IPS-20b (cell line): Measurements from ENCODE around the gene PLEKHH3.

ENCODE experiments used
- H3K27ac ChIP-seq: one replicate; pipeline ENCODE4 v1.5.1; 2013; ENCODE audit warnings: low read length
- H3K27me3 ChIP-seq: 2 replicates; pipeline ENCODE4 v1.6.1; 2013; ENCODE audit warnings: mild to moderate bottlenecking, low read length, inconsistent platforms; ENCODE audit not compliant: insufficient read depth
- H3K36me3 ChIP-seq: 2 replicates; pipeline ENCODE4 v1.6.1; 2013; ENCODE audit warnings: low read depth, mild to moderate bottlenecking, inconsistent platforms, low read length, moderate library complexity; ENCODE audit not compliant: insufficient read depth
- H3K4me1 ChIP-seq: 2 replicates; pipeline ENCODE4 v1.6.1; 2013; ENCODE audit warnings: mild to moderate bottlenecking, control low read depth, inconsistent platforms, low read length, moderate library complexity; ENCODE audit not compliant: insufficient read depth
- H3K4me3 ChIP-seq: 2 replicates; pipeline ENCODE4 v1.5.1; 2013; ENCODE audit warnings: mild to moderate bottlenecking, low read length, inconsistent platforms
- H3K9ac ChIP-seq: 2 replicates; pipeline ENCODE4 v1.6.1; 2013; ENCODE audit warnings: low read depth, mild to moderate bottlenecking, inconsistent platforms, low read length, moderate library complexity
- H3K9me3 ChIP-seq: 2 replicates; pipeline ENCODE4 v1.6.1; 2013; ENCODE audit warnings: mild to moderate bottlenecking, low read depth, low read length, inconsistent platforms; ENCODE audit not compliant: insufficient read depth

The PLEKHH3 gene

GRCh38 chr17:42676424-42677011 lies at the start of gene PLEKHH3:
TSS of gene PLEKHH3 (minus strand) at chr17:42676994. CDS start at chr17:42676563, 431 bp downstream.
- Histone ChIP-seq H3K4me1 (peaks cover 25% of the 10 kb centered on the region), H3K36me3 (peaks cover 8% of the 10 kb centered on the region; the same call in 1 of the 2 replicates), H3K27me3 (peaks cover 68% of the 10 kb centered on the region), H3K9ac (peak within 1 kb of the TSS; percentile 81; the same call in 1 of the 2 replicates), H3K9me3 (no peaks in the 10 kb centered on the region), H3K27ac (no peak within 1 kb of the TSS), H3K4me3 (peak within 1 kb of the TSS; percentile 92)

GRCh38 chr17:42725143-42725542 lies 48.3 kb upstream of the PLEKHH3 start:
- Histone ChIP-seq H3K4me1 (no peaks in the 10 kb centered on the region), H3K9ac (no peak overlapping the region), H3K4me3 (no peak overlapping the region), H3K9me3 (no peaks in the 10 kb centered on the region), H3K27me3 (no peaks in the 10 kb centered on the region), H3K36me3 (peaks cover 48% of the 10 kb centered on the region), H3K27ac (no peak overlapping the region)

GRCh38 chr17:42723636-42724035 lies 46.8 kb upstream of the PLEKHH3 start:
- Histone ChIP-seq H3K27me3 (no peaks in the 10 kb centered on the region), H3K36me3 (peaks cover 55% of the 10 kb centered on the region), H3K9ac (no peak overlapping the region)

GRCh38 chr17:42720996-42721583 lies 44.3 kb upstream of the PLEKHH3 start:
- Histone ChIP-seq H3K9me3 (no peaks in the 10 kb centered on the region), H3K9ac (no peak overlapping the region), H3K4me3 (no peak overlapping the region), H3K36me3 (peaks cover 68% of the 10 kb centered on the region), H3K27ac (no peak overlapping the region), H3K27me3 (no peaks in the 10 kb centered on the region), H3K4me1 (no peaks in the 10 kb centered on the region)

More at GRCh38 chr17:42723636-42724035, 46.8 kb upstream of the PLEKHH3 start:
- Histone ChIP-seq H3K9me3 (no peaks in the 10 kb centered on the region), H3K27ac (no peak overlapping the region), H3K4me3 (no peak overlapping the region), H3K4me1 (no peaks in the 10 kb centered on the region)

- no peaks in the 10 kb centered on the region for H3K9me3 ChIP-seq
- H3K27ac ChIP-seq: no peak overlapping the region
- H3K4me3 ChIP-seq: no peak overlapping the region
- no peaks in the 10 kb centered on the region for H3K4me1 ChIP-seq
- no peaks in the 10 kb centered on the region for H3K27me3 ChIP-seq
- H3K9ac ChIP-seq: no peak overlapping the region
- H3K36me3 ChIP-seq: peaks cover 88% of the 10 kb centered on the region
Observed at GRCh38 chr17:42709561-42709960, 32.8 kb upstream of the PLEKHH3 start.

- Histone ChIP-seq H3K36me3 (peaks cover 87% of the 10 kb centered on the region), H3K4me3 (no peak overlapping the region), H3K27me3 (no peaks in the 10 kb centered on the region), H3K27ac (no peak overlapping the region), H3K9me3 (no peaks in the 10 kb centered on the region), H3K4me1 (no peaks in the 10 kb centered on the region), H3K9ac (no peak overlapping the region)
Observed at GRCh38 chr17:42708588-42708987, 31.8 kb upstream of the PLEKHH3 start.

- H3K9ac ChIP-seq: no peak overlapping the region
- no peak overlapping the region for H3K27ac ChIP-seq
- no peaks in the 10 kb centered on the region for H3K9me3 ChIP-seq
- H3K4me3 ChIP-seq: no peak overlapping the region
- no peaks in the 10 kb centered on the region for H3K4me1 ChIP-seq
- H3K27me3 ChIP-seq: no peaks in the 10 kb centered on the region
- H3K36me3 ChIP-seq: peaks cover 89% of the 10 kb centered on the region
Observed at GRCh38 chr17:42706732-42707131, 29.9 kb upstream of the PLEKHH3 start.

GRCh38 chr17:42704837-42705494 lies 28.2 kb upstream of the PLEKHH3 start:
- Histone ChIP-seq H3K9me3 (no peaks in the 10 kb centered on the region), H3K9ac (no peak overlapping the region), H3K27me3 (no peaks in the 10 kb centered on the region), H3K4me3 (no peak overlapping the region), H3K4me1 (no peaks in the 10 kb centered on the region), H3K36me3 (peaks cover 86% of the 10 kb centered on the region), H3K27ac (no peak overlapping the region)

- H3K36me3 ChIP-seq: peaks cover 81% of the 10 kb centered on the region
- H3K9me3 ChIP-seq: no peaks in the 10 kb centered on the region
- no peak overlapping the region for H3K9ac ChIP-seq
- H3K4me1 ChIP-seq: no peaks in the 10 kb centered on the region
- H3K27ac ChIP-seq: no peak overlapping the region
- H3K4me3 ChIP-seq: no peak overlapping the region
- H3K27me3 ChIP-seq: no peaks in the 10 kb centered on the region
Observed at GRCh38 chr17:42704490-42704836, 27.7 kb upstream of the PLEKHH3 start.

GRCh38 chr17:42702446-42702845 lies 25.7 kb upstream of the PLEKHH3 start:
- H3K9ac ChIP-seq: no peak overlapping the region
- H3K4me1 ChIP-seq: no peaks in the 10 kb centered on the region
- H3K9me3 ChIP-seq: no peaks in the 10 kb centered on the region
- H3K27ac ChIP-seq: no peak overlapping the region
- no peak overlapping the region for H3K4me3 ChIP-seq
- no peaks in the 10 kb centered on the region for H3K27me3 ChIP-seq
- H3K36me3 ChIP-seq: peaks cover 72% of the 10 kb centered on the region

- peaks cover 65% of the 10 kb centered on the region for H3K36me3 ChIP-seq
Observed at GRCh38 chr17:42700586-42701289, 23.9 kb upstream of the PLEKHH3 start.

GRCh38 chr17:42699415-42699740 lies 22.6 kb upstream of the PLEKHH3 start:
- peaks cover 53% of the 10 kb centered on the region for H3K36me3 ChIP-seq
- no peak overlapping the region for H3K4me3 ChIP-seq
- no peaks in the 10 kb centered on the region for H3K4me1 ChIP-seq
- H3K9me3 ChIP-seq: no peaks in the 10 kb centered on the region
- no peak overlapping the region for H3K27ac ChIP-seq
- H3K27me3 ChIP-seq: no peaks in the 10 kb centered on the region
- no peak overlapping the region for H3K9ac ChIP-seq

More at GRCh38 chr17:42700586-42701289, 23.9 kb upstream of the PLEKHH3 start:
- no peak overlapping the region for H3K4me3 ChIP-seq
- H3K9me3 ChIP-seq: no peaks in the 10 kb centered on the region
- no peak overlapping the region for H3K9ac ChIP-seq
- no peaks in the 10 kb centered on the region for H3K4me1 ChIP-seq
- no peak overlapping the region for H3K27ac ChIP-seq
- no peaks in the 10 kb centered on the region for H3K27me3 ChIP-seq
